OCI-LY7 (cell line): Measurements from ENCODE around the gene PSMB9. TPM values are rescaled to one million over a fixed set of nuclear protein-coding genes. Genes with fewer than 3 reads are reported as not detected.

Experiments used
- BruUV-seq: library from RNA; stranded (reverse); fragments of 400-500 nt; replicated peaks from 2 replicates; lab custom pipeline; 2021; lab: Mats Ljungman, UMichigan
- CTCF ChIA-PET: fragments of 300-600 bp; sonication (Branson Sonifier 250); formaldehyde crosslinking; loops from one replicate; lab custom pipeline; 2022; ENCODE audit warnings: antibody characterized with exemption; ENCODE audit not compliant: unreplicated experiment; lab: Charles Lee
- POLR2A ChIA-PET: fragments of 300-600 bp; sonication (Branson Sonifier 250); formaldehyde crosslinking; loops from one replicate; lab custom pipeline; 2022; ENCODE audit warnings: antibody characterized with exemption; lab: Charles Lee
- DNase-seq: peaks from one replicate; pipeline ENCODE4 v3.0.0-alpha.2; 2015; ENCODE audit warnings: low spot score
- H2AFZ ChIP-seq: fragments of 200-600 bp; sonication (generic), shearing (Covaris generic); 2 replicates; pipeline ENCODE4 v1.6.1; 2014; ENCODE audit warnings: mild to moderate bottlenecking, antibody characterized with exemption, low read length, moderate library complexity
- H3K27ac ChIP-seq: fragments of 200-600 bp; sonication (generic); 2 replicates; pipeline ENCODE4 v1.5.1; 2014; ENCODE audit warnings: mixed run types, low read depth, mild to moderate bottlenecking, moderate library complexity, low read length, inconsistent platforms; ENCODE audit not compliant: poor library complexity, severe bottlenecking
- H3K36me3 ChIP-seq: fragments of 200-600 bp; sonication (generic); 2 replicates; pipeline ENCODE4 v1.6.1; 2014; ENCODE audit warnings: mild to moderate bottlenecking, antibody characterized with exemption, low read length, moderate library complexity, mixed read lengths; ENCODE audit not compliant: insufficient read depth
- H3K4me1 ChIP-seq: fragments of 200-600 bp; sonication (generic); 2 replicates; pipeline ENCODE4 v1.5.1; 2014; ENCODE audit warnings: mild to moderate bottlenecking, low read length; ENCODE audit not compliant: insufficient read depth, poor library complexity, severe bottlenecking
- H3K4me2 ChIP-seq: fragments of 200-600 bp; sonication (generic); 2 replicates; pipeline ENCODE4 v1.6.1; 2014; ENCODE audit warnings: mild to moderate bottlenecking, low read length
- H3K4me3 ChIP-seq: fragments of 200-600 bp; sonication (generic); 2 replicates; pipeline ENCODE4 v1.5.1; 2014; ENCODE audit warnings: mild to moderate bottlenecking, low read depth, low read length; ENCODE audit not compliant: poor library complexity, severe bottlenecking
- H3K79me2 ChIP-seq: fragments of 200-600 bp; sonication (generic); 2 replicates; pipeline ENCODE4 v1.6.1; 2016; ENCODE audit warnings: low read depth, mild to moderate bottlenecking, low read length, moderate library complexity, mixed read lengths; ENCODE audit not compliant: insufficient read depth
- H3K9me2 ChIP-seq: fragments of 200-600 bp; sonication (generic); 2 replicates; pipeline ENCODE4 v1.6.1; 2016; ENCODE audit warnings: mild to moderate bottlenecking, low read length, mixed read lengths; ENCODE audit not compliant: insufficient read depth
- H3K9me3 ChIP-seq: fragments of 200-600 bp; sonication (generic); 2 replicates; pipeline ENCODE4 v1.6.1; 2014; ENCODE audit warnings: mild to moderate bottlenecking, mixed run types, low read length, mixed read lengths
- H4K20me1 ChIP-seq: fragments of 200-600 bp; sonication (generic); 2 replicates; pipeline ENCODE4 v1.6.1; 2014; ENCODE audit warnings: mild to moderate bottlenecking, antibody characterized with exemption, low read length, moderate library complexity, mixed read lengths; ENCODE audit not compliant: insufficient read depth
- EZH2phosphoT487 ChIP-seq: fragments of 200-600 bp; sonication (generic); IDR thresholded peaks from 2 replicates; pipeline ENCODE4 v1.6.1; 2018; ENCODE audit warnings: low read depth, borderline replicate concordance, mild to moderate bottlenecking, mixed run types, antibody characterized with exemption, low read length, moderate library complexity, mixed read lengths
- intact Hi-C: fragments of 100-400 bp; cut with micrococcal nuclease; formaldehyde crosslinking; loops from one replicate; pipeline ENCODE4 v1.10.0; 2022; ENCODE audit not compliant: unreplicated experiment
- total RNA-seq, 2 experiments: library from RNA; depleted of rRNA in 1 of 2; stranded (reverse); fragments of >200 nt in 1 of 2; shearing (Covaris generic) in 1 of 2; gene quantifications; 2 replicates each; pipeline ENCODE4 v1.2.3, GENCODE V29; 2014 to 2022
- TF ChIP-seq, protein P1 (sequence below): fragments of 200-600 bp; sonication (generic); conservative IDR thresholded peaks from 2 replicates; pipeline ENCODE4 v1.5.1; 2014; ENCODE audit warnings: mild to moderate bottlenecking, antibody characterized with exemption, low read length, moderate library complexity, mixed read lengths

PSMB9 gene
- total RNA-seq, 2 experiments from 2014 or later = 149 to 193 TPM

DNA sequence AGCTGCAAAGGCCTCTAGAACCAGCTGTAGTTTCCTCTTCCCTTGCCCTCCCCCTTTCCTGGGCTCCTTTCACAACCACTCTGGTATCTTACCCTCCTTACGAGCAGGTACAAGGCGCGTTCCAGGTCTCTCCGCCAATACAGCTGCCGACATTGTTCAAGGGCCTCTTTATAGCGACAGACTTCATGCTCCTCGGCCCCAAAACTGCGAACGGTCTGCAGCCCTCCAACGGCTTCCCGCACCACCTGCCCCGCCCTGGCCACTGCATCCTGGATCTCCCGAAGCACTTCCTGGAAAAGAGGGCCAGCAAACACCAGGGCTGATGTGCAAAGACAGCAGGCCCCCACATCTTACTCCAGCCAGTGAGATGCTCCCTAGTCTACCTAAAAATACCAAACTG, 21.5 kb upstream of the PSMB9 start:
- no peak for DNase-seq
- intact Hi-C loops = no loop called here
- Histone ChIP-seq H3K36me3 (peaks cover 98% of the 10 kb centered on the region), H3K79me2 (peaks cover 20% of the 10 kb centered on the region), H3K27ac (no peak overlapping the region), H3K4me2 (no peak overlapping the region), H3K4me1 (peaks cover 26% of the 10 kb centered on the region), H3K4me3 (no peak overlapping the region), H2AFZ (no peak overlapping the region), H4K20me1 (no peaks in the 10 kb centered on the region; the same call in 1 of the 2 replicates), H3K9me2 (no peaks in the 10 kb centered on the region), H3K9me3 (no peaks in the 10 kb centered on the region)
- ChIA-PET POLR2A (interaction anchor here (0.5 to 1.2 kb wide), 2 partner anchors 12 to 969 kb away, joined by 3 read pairs; no protein-coding TSS in a partner anchor), CTCF (no interaction called here)
- BruUV-seq = no TSS peak
- no peak for TF ChIP-seq EZH2phosphoT487
- TF ChIP-seq, protein P1, sequence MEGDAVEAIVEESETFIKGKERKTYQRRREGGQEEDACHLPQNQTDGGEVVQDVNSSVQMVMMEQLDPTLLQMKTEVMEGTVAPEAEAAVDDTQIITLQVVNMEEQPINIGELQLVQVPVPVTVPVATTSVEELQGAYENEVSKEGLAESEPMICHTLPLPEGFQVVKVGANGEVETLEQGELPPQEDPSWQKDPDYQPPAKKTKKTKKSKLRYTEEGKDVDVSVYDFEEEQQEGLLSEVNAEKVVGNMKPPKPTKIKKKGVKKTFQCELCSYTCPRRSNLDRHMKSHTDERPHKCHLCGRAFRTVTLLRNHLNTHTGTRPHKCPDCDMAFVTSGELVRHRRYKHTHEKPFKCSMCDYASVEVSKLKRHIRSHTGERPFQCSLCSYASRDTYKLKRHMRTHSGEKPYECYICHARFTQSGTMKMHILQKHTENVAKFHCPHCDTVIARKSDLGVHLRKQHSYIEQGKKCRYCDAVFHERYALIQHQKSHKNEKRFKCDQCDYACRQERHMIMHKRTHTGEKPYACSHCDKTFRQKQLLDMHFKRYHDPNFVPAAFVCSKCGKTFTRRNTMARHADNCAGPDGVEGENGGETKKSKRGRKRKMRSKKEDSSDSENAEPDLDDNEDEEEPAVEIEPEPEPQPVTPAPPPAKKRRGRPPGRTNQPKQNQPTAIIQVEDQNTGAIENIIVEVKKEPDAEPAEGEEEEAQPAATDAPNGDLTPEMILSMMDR = no peak

DNA sequence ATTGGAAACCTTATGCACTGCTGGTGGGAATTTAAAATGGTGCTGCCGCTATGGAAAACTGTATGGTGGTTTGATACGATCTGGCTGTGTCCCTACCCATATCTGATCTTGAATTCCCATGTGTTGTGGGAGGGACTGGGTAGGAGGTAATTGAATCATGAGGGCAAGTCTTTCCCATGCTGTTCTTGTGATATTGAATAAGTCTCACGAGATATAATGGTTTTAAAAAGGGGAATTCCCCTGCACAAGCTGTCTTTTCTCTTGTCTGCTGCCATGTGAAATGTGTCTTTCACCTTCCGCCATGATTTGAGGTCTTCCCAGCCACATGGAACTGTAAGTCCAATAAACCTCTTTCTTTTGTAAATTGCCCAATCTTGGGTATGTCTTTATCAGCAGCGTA, 20.3 kb upstream of the PSMB9 start:
- Histone ChIP-seq H3K4me2 (no peak overlapping the region), H3K9me3 (no peaks in the 10 kb centered on the region)
- intact Hi-C loops = no loop called here

More for the DNA sequence above, 20.3 kb upstream of the PSMB9 start:
- Histone ChIP-seq H3K27ac (no peak overlapping the region), H3K36me3 (peaks cover 89% of the 10 kb centered on the region), H3K4me1 (peaks cover 26% of the 10 kb centered on the region), H3K9me2 (no peaks in the 10 kb centered on the region), H3K79me2 (peaks cover 28% of the 10 kb centered on the region), H3K4me3 (no peak overlapping the region), H4K20me1 (no peaks in the 10 kb centered on the region; the same call in 1 of the 2 replicates), H2AFZ (no peak overlapping the region)
- no peak for DNase-seq
- TSS peak; percentile 8 for BruUV-seq
- TF ChIP-seq, protein P1 = no peak
- no peak for TF ChIP-seq EZH2phosphoT487
- POLR2A ChIA-PET = interaction anchor here (1.5 kb wide), 1 partner anchor 34 kb away, joined by 4 read pairs; no protein-coding TSS in a partner anchor
- CTCF ChIA-PET = no interaction called here
